Liver (tissue), 9 donors: ENCODE measurements around the gene SF3B5. TPM values are rescaled to one million over a fixed set of nuclear protein-coding genes. Genes with fewer than 3 reads are reported as not detected.

Source experiments
- DNase-seq: peaks from one replicate; pipeline ENCODE4 v3.0.0-alpha.2; 2017; ENCODE audit warnings: low spot score
- H3K27ac ChIP-seq, 2 donors: one replicate each; pipeline ENCODE4 v1.7.0; 2013; ENCODE audit warnings: inconsistent platforms in 2 of 2, low read length in 2 of 2, control low read depth in 1 of 2, low read depth in 1 of 2, mild to moderate bottlenecking in 1 of 2
- H3K27me3 ChIP-seq, 4 donors: one replicate each; pipeline versions ENCODE4 v1.6.1 to v1.7.0; 2013; ENCODE audit warnings: low read length in 3 of 4, inconsistent platforms in 1 of 4, mild to moderate bottlenecking in 1 of 4, moderate library complexity in 1 of 4; ENCODE audit not compliant: control insufficient read depth in 4 of 4, insufficient read depth in 4 of 4
- H3K36me3 ChIP-seq, 4 donors: one replicate each; pipeline versions ENCODE4 v1.6.1 to v1.7.0; 2013; ENCODE audit warnings: low read length in 3 of 4, mild to moderate bottlenecking in 3 of 4, low read depth in 1 of 4, moderate library complexity in 1 of 4; ENCODE audit not compliant: control insufficient read depth in 4 of 4, insufficient read depth in 3 of 4
- H3K4me1 ChIP-seq, 4 donors: one replicate each; pipeline versions ENCODE4 v1.6.1 to v1.7.0; 2013; ENCODE audit warnings: low read length in 3 of 4, mild to moderate bottlenecking in 3 of 4, moderate library complexity in 1 of 4; ENCODE audit not compliant: control insufficient read depth in 4 of 4, insufficient read depth in 4 of 4
- H3K4me3 ChIP-seq, 3 donors: one replicate each; pipeline versions ENCODE4 v1.6.1 to v1.7.0; 2013; ENCODE audit warnings: low read length in 3 of 3, control low read depth in 1 of 3, low read depth in 1 of 3, mild to moderate bottlenecking in 1 of 3
- H3K9ac ChIP-seq, 2 donors: one replicate each; pipeline ENCODE4 v1.7.0; 2013; ENCODE audit warnings: low read length in 2 of 2, mild to moderate bottlenecking in 2 of 2, moderate library complexity in 2 of 2, control low read depth in 1 of 2, low read depth in 1 of 2
- H3K9me3 ChIP-seq, 4 donors: one replicate each; pipeline versions ENCODE4 v1.6.1 to v1.7.0; 2013; ENCODE audit warnings: low read length in 3 of 4; ENCODE audit not compliant: control insufficient read depth in 4 of 4
- ATF3 ChIP-seq: IDR thresholded peaks from 2 replicates; pipeline ENCODE4 v1.6.1; 2016; ENCODE audit warnings: antibody characterized with exemption
- CTCF ChIP-seq: fragments of 150-350 bp; IDR thresholded peaks from 2 replicates; pipeline ENCODE4 v1.5.1; 2017; ENCODE audit warnings: improper control_type of control experiment, low read depth, low read length; ENCODE audit not compliant: missing input control
- EGR1 ChIP-seq, 2 donors: IDR thresholded peaks; 2 replicates each; pipeline ENCODE4 v1.6.1; 2016 to 2018; ENCODE audit warnings: antibody characterized with exemption in 2 of 2, low read depth in 2 of 2
- GABPA ChIP-seq, 2 donors: IDR thresholded peaks in 1 of 2; conservative IDR thresholded peaks in 1 of 2; 2 replicates each; pipeline ENCODE4 v1.6.1; 2016; ENCODE audit warnings: antibody characterized with exemption in 2 of 2, mild to moderate bottlenecking in 1 of 2, moderate library complexity in 1 of 2
- HNF4A ChIP-seq, 2 donors: conservative IDR thresholded peaks; 2 replicates each; pipeline ENCODE4 v1.6.1; 2016; ENCODE audit warnings: antibody characterized with exemption in 2 of 2, mild to moderate bottlenecking in 2 of 2
- HNF4G ChIP-seq: IDR thresholded peaks from 2 replicates; pipeline ENCODE4 v1.6.1; 2016; ENCODE audit warnings: antibody characterized with exemption
- JUND ChIP-seq, 2 donors: IDR thresholded peaks; 2 replicates each; pipeline ENCODE4 v1.6.1; 2016; ENCODE audit warnings: antibody characterized with exemption in 2 of 2
- NR2F2 ChIP-seq: IDR thresholded peaks from 2 replicates; pipeline ENCODE4 v1.6.1; 2016; ENCODE audit warnings: antibody characterized with exemption
- RAD21 ChIP-seq, 2 donors: IDR thresholded peaks; 2 replicates each; pipeline ENCODE4 v1.6.1; 2016; ENCODE audit warnings: antibody characterized with exemption in 2 of 2, mild to moderate bottlenecking in 2 of 2
- RXRA ChIP-seq, 2 donors: IDR thresholded peaks; 2 replicates each; pipeline ENCODE4 v1.6.1; 2017 to 2018; ENCODE audit warnings: antibody characterized with exemption in 2 of 2, mild to moderate bottlenecking in 1 of 2
- SP1 ChIP-seq: IDR thresholded peaks from 2 replicates; pipeline ENCODE4 v1.6.1; 2018; ENCODE audit warnings: antibody characterized with exemption, mild to moderate bottlenecking
- TAF1 ChIP-seq: conservative IDR thresholded peaks from 2 replicates; pipeline ENCODE4 v1.6.1; 2016; ENCODE audit warnings: antibody characterized with exemption, mild to moderate bottlenecking
- WGBS: extraction: QIAGEN DNeasy Blood & Tissue Kit; methylation state at CpG from one replicate; pipeline ENCODE4 v1.1.7; 2013; 5-methylcytosine and 5-hydroxymethylcytosine counted together
- polyA plus RNA-seq, 2 donors: library from polyadenylated mRNA; stranded (reverse) in 1 of 2; unstranded in 1 of 2; fragments of 200-250 nt in 1 of 2; fragments of >200 nt in 1 of 2; fragmentation: Nextera tagmentation in 1 of 2; extraction: Ambion mirVana in 1 of 2; gene quantifications; one replicate each; pipeline versions ENCODE4 v1.2.1 to v1.2.3, GENCODE V29; 2013 to 2015
- total RNA-seq, 2 donors: library from RNA; depleted of rRNA; stranded (reverse); fragments of >200 nt; gene quantifications; one replicate each; pipeline ENCODE4 v1.2.3, GENCODE V29; 2014
- TF ChIP-seq, protein P1 (sequence below): IDR thresholded peaks from 2 replicates; pipeline ENCODE4 v1.6.1; 2016; ENCODE audit warnings: antibody characterized with exemption
- TF ChIP-seq, protein P2 (sequence below): IDR thresholded peaks from 2 replicates; pipeline ENCODE4 v1.6.1; 2016; ENCODE audit warnings: antibody characterized with exemption
- donor health status: healthy.
- donor health status: healthy.
- donor health status: healthy.
- donor health status: healthy.
- donor health status: healthy.

Gene SF3B5
- total and polyA plus RNA-seq, 4 donors = 51.8 to 178 (median 96.9) TPM

DNA sequence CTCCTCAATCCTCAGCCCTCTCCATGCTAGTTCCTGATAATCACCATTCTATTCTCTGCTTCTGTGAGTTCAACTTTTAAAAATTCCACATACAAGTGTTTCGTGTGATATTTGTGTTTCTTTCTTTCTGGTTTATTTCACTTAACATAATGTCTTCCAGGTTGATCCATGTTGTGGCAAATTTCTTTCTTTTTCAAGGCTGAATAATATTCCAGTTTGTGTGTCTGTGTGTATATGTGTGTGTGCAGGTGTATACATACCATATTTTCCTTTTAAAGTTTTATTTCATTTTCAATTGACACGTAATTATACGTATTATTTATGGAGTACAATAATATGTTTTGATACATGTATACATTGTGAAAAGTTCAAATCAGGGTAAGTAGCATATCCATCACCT lies 19.8 kb upstream of the SF3B5 start:
- no peaks in the 10 kb centered on the region for H3K27me3 ChIP-seq
- H3K36me3 ChIP-seq = no peaks in the 10 kb centered on the region
- H3K27ac ChIP-seq = no peak overlapping the region
- H3K4me3 ChIP-seq = no peak overlapping the region
- H3K9ac ChIP-seq = no peak overlapping the region
- no peaks in the 10 kb centered on the region for H3K4me1 ChIP-seq
- 90% methylated on average over 3 of the region's 3 CpGs for WGBS
- no peaks in the 10 kb centered on the region for H3K9me3 ChIP-seq
- no peak for DNase-seq
- no peak for TF ChIP-seq RXRA (IDR thresholded peaks at IDR 0.05)
- no peak for TF ChIP-seq CTCF

GRCh38 chr6:144113366-144113765 lies 18.0 kb upstream of the SF3B5 start:
- Histone ChIP-seq H3K27ac (no peak overlapping the region), H3K36me3 (no peaks in the 10 kb centered on the region), H3K4me1 (no peaks in the 10 kb centered on the region), H3K9ac (no peak overlapping the region), H3K9me3 (no peaks in the 10 kb centered on the region), H3K4me3 (no peak overlapping the region), H3K27me3 (no peaks in the 10 kb centered on the region)
- TF ChIP-seq HNF4A (conservative IDR thresholded peaks at IDR 0.05) = no peak
- TF ChIP-seq SP1 = no peak
- TF ChIP-seq RXRA (IDR thresholded peaks at IDR 0.05) = no peak
- TF ChIP-seq RAD21 (IDR thresholded peaks at IDR 0.05) = no peak
- no peak for TF ChIP-seq ATF3
- TF ChIP-seq TAF1 = no peak
- no peak for TF ChIP-seq NR2F2
- TF ChIP-seq GABPA (IDR thresholded peaks at IDR 0.05 in 1 of 2, conservative IDR thresholded peaks at IDR 0.05 in 1 of 2) = no peak
- TF ChIP-seq, protein P1, sequence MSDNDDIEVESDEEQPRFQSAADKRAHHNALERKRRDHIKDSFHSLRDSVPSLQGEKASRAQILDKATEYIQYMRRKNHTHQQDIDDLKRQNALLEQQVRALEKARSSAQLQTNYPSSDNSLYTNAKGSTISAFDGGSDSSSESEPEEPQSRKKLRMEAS = no peak
- TF ChIP-seq, protein P2, sequence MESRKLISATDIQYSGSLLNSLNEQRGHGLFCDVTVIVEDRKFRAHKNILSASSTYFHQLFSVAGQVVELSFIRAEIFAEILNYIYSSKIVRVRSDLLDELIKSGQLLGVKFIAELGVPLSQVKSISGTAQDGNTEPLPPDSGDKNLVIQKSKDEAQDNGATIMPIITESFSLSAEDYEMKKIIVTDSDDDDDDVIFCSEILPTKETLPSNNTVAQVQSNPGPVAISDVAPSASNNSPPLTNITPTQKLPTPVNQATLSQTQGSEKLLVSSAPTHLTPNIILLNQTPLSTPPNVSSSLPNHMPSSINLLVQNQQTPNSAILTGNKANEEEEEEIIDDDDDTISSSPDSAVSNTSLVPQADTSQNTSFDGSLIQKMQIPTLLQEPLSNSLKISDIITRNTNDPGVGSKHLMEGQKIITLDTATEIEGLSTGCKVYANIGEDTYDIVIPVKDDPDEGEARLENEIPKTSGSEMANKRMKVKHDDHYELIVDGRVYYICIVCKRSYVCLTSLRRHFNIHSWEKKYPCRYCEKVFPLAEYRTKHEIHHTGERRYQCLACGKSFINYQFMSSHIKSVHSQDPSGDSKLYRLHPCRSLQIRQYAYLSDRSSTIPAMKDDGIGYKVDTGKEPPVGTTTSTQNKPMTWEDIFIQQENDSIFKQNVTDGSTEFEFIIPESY = no peak
- no peak for TF ChIP-seq CTCF
- WGBS = 92% methylated on average over 6 of the region's 6 CpGs
- no peak for DNase-seq

GRCh38 chr6:144110210-144110609 lies 14.8 kb upstream of the SF3B5 start:
- no peak overlapping the region for H3K4me3 ChIP-seq
- H3K27me3 ChIP-seq = no peaks in the 10 kb centered on the region
- WGBS = 90% methylated on average over 5 of the region's 5 CpGs
- H3K4me1 ChIP-seq = no peaks in the 10 kb centered on the region
- no peak for DNase-seq
- no peaks in the 10 kb centered on the region for H3K36me3 ChIP-seq
- H3K27ac ChIP-seq = no peak overlapping the region
- H3K9me3 ChIP-seq = no peaks in the 10 kb centered on the region
- no peak overlapping the region for H3K9ac ChIP-seq
- TF ChIP-seq CTCF = no peak
- TF ChIP-seq RXRA (IDR thresholded peaks at IDR 0.05) = no peak
- TF ChIP-seq NR2F2 = no peak
- no peak for TF ChIP-seq EGR1 (IDR thresholded peaks at IDR 0.05; ENCODE audit: low read depth in 2 of 2)
- no peak for TF ChIP-seq HNF4G
- no peak for TF ChIP-seq JUND (IDR thresholded peaks at IDR 0.05)
- no peak for TF ChIP-seq SP1
- TF ChIP-seq, protein P2 = no peak
- no peak for TF ChIP-seq GABPA (IDR thresholded peaks at IDR 0.05 in 1 of 2, conservative IDR thresholded peaks at IDR 0.05 in 1 of 2)
